ENCODE results near the gene LYPD6B.

The LYPD6B gene

GRCh38 chr2:149080971-149081370 is 42.5 kb downstream of the LYPD6B start:
- DNase-seq, result no peak

GRCh38 chr2:149082079-149082478 is 43.6 kb downstream of the LYPD6B start:
- no peak for DNase-seq

GRCh38 chr2:149082735-149083134 is 44.2 kb downstream of the LYPD6B start:
- no peak for DNase-seq

- DNase-seq, result no peak
Observed at GRCh38 chr2:149084924-149085795, 46.7 kb downstream of the LYPD6B start.

GRCh38 chr2:149087751-149088150 is 49.3 kb downstream of the LYPD6B start:
- no peak for DNase-seq

- DNase-seq, result no peak
Observed at GRCh38 chr2:149089068-149089467, 50.6 kb downstream of the LYPD6B start.

- DNase-seq, result no peak
Observed at GRCh38 chr2:149090706-149091105, 52.2 kb downstream of the LYPD6B start.

- DNase-seq, result no peak
Observed at GRCh38 chr2:149093579-149093978, 55.1 kb downstream of the LYPD6B start.

- DNase-seq, result no peak
Observed at GRCh38 chr2:149094217-149095015, 55.9 kb downstream of the LYPD6B start.

GRCh38 chr2:149098701-149099100 is 60.2 kb downstream of the LYPD6B start:
- DNase-seq, result no peak

- no peak for DNase-seq
Observed at GRCh38 chr2:149099298-149099697, 60.8 kb downstream of the LYPD6B start.

GRCh38 chr2:149100739-149101699 is 62.5 kb downstream of the LYPD6B start:
- no peak for DNase-seq

- no peak for DNase-seq
Observed at GRCh38 chr2:149101818-149102217, 63.3 kb downstream of the LYPD6B start.

- DNase-seq, result no peak
Observed at GRCh38 chr2:149103081-149103620, 64.7 kb downstream of the LYPD6B start.

- no peak for DNase-seq
Observed at GRCh38 chr2:149104221-149104620, 65.7 kb downstream of the LYPD6B start.

GRCh38 chr2:149112068-149112467 is 73.6 kb downstream of the LYPD6B start:
- DNase-seq, result no peak

GRCh38 chr2:149112713-149113112 is 74.2 kb downstream of the LYPD6B start:
- no peak for DNase-seq

GRCh38 chr2:149115781-149116180 is 77.3 kb downstream of the LYPD6B start:
- no peak for DNase-seq

GRCh38 chr2:149119368-149119767 is 80.9 kb downstream of the LYPD6B start:
- DNase-seq, result no peak

GRCh38 chr2:149122516-149122915 is 84.0 kb downstream of the LYPD6B start:
- no peak for DNase-seq

GRCh38 chr2:149125031-149125725 is 86.7 kb downstream of the LYPD6B start:
- no peak for DNase-seq

GRCh38 chr2:149129433-149129832 is 90.9 kb downstream of the LYPD6B start:
- DNase-seq, result no peak

All from CD4-positive, alpha-beta T cell treated with Interleukin-4 for 4 hours (primary cell).